Femur (tissue), 1 donor: ENCODE results near the gene DLGAP3.

Source experiments
- DNase-seq: peaks from one replicate; pipeline ENCODE4 v3.0.0-alpha.2; 2017

Gene DLGAP3

GRCh38 chr1:34901919-34902318, 27.5 kb downstream of the DLGAP3 start:
- DNase-seq: no peak

- no peak for DNase-seq
Observed at GRCh38 chr1:34900775-34901502, 28.5 kb downstream of the DLGAP3 start.

- no peak for DNase-seq
Observed at GRCh38 chr1:34899906-34900305, 29.5 kb downstream of the DLGAP3 start.

- no peak for DNase-seq
Observed at GRCh38 chr1:34899471-34899870, 30.0 kb downstream of the DLGAP3 start.

GRCh38 chr1:34898330-34898761, 31.1 kb downstream of the DLGAP3 start:
- DNase-seq: no peak

- no peak for DNase-seq
Observed at GRCh38 chr1:34896612-34897011, 32.8 kb downstream of the DLGAP3 start.

- DNase-seq: no peak
Observed at GRCh38 chr1:34889705-34890104, 39.7 kb downstream of the DLGAP3 start.

GRCh38 chr1:34887593-34887992, 41.9 kb downstream of the DLGAP3 start:
- no peak for DNase-seq

GRCh38 chr1:34885405-34886247, 43.8 kb downstream of the DLGAP3 start:
- peak; percentile 40 for DNase-seq

GRCh38 chr1:34884961-34885360, 44.5 kb downstream of the DLGAP3 start:
- no peak for DNase-seq

- DNase-seq: no peak
Observed at GRCh38 chr1:34884536-34884935, 44.9 kb downstream of the DLGAP3 start.

GRCh38 chr1:34879230-34879629, 50.2 kb downstream of the DLGAP3 start:
- no peak for DNase-seq

GRCh38 chr1:34876406-34876805, 53.0 kb downstream of the DLGAP3 start:
- DNase-seq: no peak

- no peak for DNase-seq
Observed at GRCh38 chr1:34874296-34874952, 55.0 kb downstream of the DLGAP3 start.

- DNase-seq: no peak
Observed at GRCh38 chr1:34872133-34872503, 57.3 kb downstream of the DLGAP3 start.

GRCh38 chr1:34871443-34872132, 57.9 kb downstream of the DLGAP3 start:
- DNase-seq: no peak

GRCh38 chr1:34870395-34870794, 59.1 kb downstream of the DLGAP3 start:
- no peak for DNase-seq

GRCh38 chr1:34869760-34870159, 59.7 kb downstream of the DLGAP3 start:
- DNase-seq: no peak

- no peak for DNase-seq
Observed at GRCh38 chr1:34868230-34869049, 61.0 kb downstream of the DLGAP3 start.

GRCh38 chr1:34867415-34867814, 62.0 kb downstream of the DLGAP3 start:
- no peak for DNase-seq

GRCh38 chr1:34866762-34867109, 62.7 kb downstream of the DLGAP3 start:
- DNase-seq: no peak
